Stimulated activated CD4-positive, alpha-beta T cell treated with anti-CD3 and anti-CD28 coated beads, TNF-alpha, amount 100 ng/mL, for 1 hour (primary cell): ENCODE measurements around the gene ECI1.
"Not testable (repeated sequence)": the region's sequence is repeated elsewhere in the genome, so short reads cannot be mapped to it uniquely, and the experiment has no call there.

ENCODE experiments used
- DNase-seq, 3 donors: peaks; one replicate each; pipeline ENCODE4 v3.0.0-alpha.2; 2020; ENCODE audit warnings: low read depth in 3 of 3, low spot score in 1 of 3

The ECI1 gene

GRCh38 chr16:2280461-2280860 is 29.1 kb upstream of the ECI1 start:
- no peak for DNase-seq

- DNase-seq, result no peak
Measured at GRCh38 chr16:2278956-2279800, 27.8 kb upstream of the ECI1 start.

GRCh38 chr16:2278272-2278608 is 26.9 kb upstream of the ECI1 start:
- no peak for DNase-seq

- no peak for DNase-seq
Measured at GRCh38 chr16:2277466-2278271, 26.3 kb upstream of the ECI1 start.

DNA sequence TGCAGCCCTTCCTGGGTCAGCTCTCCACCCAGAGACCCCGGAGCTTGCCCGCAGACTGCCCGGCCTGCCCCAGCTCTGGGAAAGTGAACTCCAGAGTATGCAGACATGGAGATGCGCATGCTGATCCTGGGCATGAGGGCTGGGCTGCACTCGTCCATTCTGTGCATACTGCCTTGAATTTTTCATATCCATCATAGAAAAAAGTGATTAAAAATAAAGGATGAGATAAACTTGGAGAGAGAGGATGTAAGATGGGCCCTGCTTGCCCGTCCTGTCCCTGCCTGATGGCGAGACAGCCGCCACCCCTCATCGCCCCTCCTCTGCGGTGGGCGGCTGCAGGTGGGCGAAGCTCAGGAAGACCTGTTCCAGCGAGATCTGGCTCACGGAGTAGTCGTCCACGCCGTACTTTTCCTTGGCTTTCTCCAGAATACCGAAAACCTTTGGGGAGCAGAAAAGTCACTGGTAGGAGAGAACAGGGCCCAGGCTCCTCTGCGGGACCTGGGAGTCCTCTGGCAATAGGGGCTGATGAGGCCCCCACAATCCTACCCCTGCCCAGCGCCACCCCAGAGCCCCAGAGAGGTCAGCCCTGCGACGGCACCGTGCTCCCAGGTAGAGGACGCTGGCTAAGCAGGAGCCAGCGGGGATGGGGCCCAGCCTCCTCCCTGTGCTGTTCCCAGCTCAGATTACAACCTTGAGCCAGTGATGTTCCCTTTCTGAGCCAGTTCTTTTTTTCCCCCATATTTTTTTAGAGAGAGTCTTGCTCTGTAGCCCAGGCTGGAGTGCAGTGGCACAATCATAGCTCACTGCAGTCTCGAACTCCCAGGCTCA is 25.2 kb upstream of the ECI1 start:
- no peak for DNase-seq

DNA sequence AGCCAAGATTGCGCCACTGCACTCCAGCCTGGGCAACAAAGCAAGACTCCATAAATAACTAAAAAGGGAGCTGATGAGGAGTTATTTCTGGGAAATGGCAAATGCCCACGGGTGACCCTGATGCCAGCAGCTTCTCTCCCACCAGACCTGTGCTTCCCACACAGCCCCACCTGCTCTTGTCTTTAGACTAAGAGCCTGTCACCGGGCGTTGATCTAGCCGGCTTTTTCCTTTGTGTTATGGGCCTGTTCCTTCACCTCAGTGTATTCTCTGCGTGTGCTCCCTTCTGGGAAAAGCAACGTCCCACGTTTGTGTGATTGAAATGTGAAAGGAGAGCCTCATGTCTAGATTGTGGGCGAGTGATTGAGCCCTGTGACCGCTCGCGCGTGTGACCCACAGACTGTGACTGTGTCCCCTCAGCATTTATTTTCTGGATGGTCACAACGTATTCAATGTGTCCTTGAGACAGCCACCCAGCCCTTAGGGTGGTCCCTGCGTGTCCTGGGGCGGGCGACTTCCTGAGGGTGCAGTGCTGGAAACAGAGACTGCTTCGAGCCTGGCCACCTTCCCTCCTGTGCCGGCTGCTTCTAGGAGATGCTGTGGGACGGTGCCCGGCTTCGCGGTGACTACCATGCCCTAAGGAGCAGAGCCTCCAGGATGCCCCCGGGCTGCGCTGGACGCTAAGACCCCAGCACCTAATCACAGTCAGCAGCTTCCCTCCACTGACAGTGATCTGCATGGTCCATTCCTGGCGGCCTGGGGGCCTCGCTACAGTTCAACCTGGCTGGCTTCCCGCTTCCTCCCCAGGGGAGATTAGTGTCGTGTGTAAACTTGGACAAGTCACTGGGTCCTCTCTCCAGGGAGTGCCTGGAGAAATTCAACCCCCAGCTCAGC is 24.3 kb upstream of the ECI1 start:
- DNase-seq, result no peak

DNA sequence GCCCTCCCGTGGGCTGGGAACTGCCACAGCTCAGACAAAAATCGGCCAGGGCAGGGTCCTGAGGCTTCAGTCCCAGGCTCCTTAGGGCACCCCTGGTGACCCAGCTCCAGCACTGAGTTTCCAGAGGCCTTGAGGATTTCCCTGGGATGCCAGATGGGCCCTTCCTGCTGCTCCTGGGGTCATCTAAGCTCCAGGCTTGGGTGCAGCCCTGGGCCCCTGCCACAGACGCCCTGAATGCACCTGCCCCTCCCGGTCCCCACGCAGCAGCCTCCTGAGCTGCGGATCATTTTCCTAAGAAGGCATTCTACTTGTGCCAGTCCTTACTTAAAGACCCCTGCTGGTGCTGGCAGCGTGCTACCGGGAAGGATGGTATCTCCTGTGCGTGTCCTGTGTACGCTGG is 22.5 kb upstream of the ECI1 start:
- DNase-seq, result no peak

DNA sequence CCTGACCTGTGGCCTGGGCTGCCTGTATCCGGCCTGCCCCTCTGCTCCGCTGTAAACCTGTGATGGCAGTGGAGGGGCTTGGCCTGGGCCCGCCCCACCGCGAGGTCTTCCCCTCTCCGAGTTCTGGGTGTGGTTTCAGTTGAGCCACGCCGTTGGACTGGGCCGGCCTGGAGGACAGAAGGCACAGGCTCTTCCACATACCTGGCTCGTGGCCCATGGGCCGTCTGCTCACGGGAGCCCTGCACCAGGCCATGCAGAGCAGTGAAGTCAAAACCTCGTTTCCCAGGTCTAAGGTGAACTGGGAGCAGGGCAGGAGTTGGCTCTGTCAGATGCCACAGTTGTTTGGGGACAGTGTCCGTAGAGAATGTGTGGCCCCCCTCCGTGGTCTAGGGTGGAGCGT is 22.1 kb upstream of the ECI1 start:
- no peak for DNase-seq

GRCh38 chr16:2271848-2272461 is 20.6 kb upstream of the ECI1 start:
- DNase-seq, result no peak

DNA sequence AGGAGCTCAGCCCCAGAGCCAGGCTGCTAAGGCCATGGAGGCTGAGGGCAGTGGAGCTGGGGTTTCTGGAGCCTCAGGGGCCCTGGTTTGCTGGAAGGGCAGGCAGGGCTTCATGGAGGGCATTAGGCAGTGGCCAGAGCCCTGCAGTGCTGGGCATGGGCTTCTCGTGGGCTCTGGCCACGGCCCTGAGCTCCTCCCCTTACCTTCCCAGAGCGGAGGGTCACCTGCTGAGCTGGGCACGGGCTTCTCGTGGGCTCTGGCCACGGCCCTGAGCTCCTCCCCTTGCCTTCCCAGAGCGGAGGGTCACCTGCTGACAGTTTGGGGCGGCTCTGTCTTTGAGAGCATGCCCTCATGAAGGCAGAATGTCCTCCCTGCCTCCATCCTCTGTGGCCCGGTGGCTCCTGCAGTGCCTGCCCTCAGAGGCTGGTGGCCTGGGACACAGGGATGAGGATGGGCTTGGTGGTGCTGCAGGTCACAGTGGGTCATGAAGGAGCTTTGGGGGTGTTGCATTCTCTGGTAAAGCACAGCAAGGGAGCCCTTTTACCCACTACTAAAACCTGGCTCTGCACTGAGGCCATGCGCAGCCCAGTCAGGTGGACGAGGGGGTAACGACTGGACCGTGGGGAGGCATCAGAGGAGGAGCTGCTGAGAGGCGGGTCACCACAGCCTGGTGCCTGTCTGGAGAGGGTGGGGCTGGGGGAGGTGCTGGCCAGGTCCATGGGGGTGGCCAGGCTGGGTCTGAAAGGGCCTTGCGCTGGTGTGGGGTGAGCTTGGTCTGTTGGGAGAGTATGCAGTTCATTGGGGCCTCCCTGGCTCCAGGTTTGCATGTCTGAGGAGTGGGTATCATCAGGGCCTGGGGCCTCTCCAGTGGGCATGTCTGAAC is 19.4 kb upstream of the ECI1 start:
- DNase-seq, result no peak

DNA sequence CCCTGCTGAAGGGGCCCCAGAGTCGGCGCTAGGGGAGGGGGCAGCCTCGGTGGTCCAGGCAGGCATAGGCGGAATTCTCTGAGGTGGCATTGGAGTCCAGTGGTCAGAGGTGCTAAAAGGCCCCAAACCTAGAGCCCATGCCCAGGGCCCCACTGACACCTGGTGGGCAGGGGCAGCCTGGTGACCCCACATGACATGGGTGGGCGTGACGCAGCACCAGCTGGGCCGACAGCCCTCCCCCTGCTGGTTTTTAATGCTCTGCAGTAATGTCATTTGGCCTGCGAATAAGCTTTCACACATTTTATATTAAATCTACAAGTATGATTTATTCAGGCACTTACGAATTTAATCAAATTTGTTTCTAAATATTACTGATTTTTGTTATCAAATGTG is 18.7 kb upstream of the ECI1 start:
- no peak for DNase-seq

- DNase-seq, result peak; percentile 84 to 93 (median 87)
Measured at GRCh38 chr16:2267913-2268666, 16.7 kb upstream of the ECI1 start, which contains the start of gene RNPS1. Gene RNPS1 (minus strand): TSS chr16:2268126. CDS start chr16:2264643, 3,483 bp downstream.

DNA sequence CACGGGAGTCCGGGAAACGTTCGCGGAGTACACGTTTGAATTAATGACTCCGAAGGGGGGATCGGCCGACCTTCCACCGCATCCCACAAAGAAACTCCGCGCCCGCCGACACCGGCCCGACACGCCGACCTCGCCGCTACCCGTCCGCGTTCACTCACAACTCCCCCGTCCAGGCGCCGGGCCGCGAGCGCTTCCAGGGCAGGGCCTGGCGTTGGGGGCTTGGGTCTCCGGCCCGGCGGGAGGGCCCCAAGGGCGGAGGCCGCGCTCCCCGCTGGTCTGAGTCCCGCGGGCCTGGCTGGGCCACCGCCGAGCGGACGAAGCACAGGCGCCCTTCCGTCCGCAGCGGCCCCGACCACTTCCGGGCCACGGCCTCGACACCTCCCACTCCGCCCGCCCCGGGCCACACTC is 16.1 kb upstream of the ECI1 start:
- DNase-seq, result peak in 1 of 3 donors; percentile 19

DNA sequence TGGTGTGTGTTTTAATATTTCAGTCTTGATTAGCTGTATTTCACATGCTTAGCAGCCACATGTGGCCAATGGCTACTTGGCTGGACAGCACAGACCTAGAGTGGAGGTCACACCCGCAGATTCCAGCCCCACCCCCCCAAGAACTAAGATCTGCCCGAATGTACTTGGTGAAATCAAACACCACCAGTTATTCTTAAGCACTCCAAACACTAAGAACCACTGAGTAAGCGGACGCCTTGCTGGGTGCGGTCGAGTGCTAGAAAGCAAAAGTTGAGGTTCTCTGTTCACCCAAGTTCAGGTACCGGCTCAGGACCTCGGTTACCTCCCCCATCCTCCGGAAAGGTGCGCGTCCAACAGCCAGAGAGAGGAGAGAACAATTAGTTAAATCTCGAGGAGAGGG is 15.5 kb upstream of the ECI1 start:
- not testable (repeated sequence) for DNase-seq

GRCh38 chr16:2263026-2263425 is 11.6 kb upstream of the ECI1 start:
- DNase-seq, result not testable (repeated sequence)

DNA sequence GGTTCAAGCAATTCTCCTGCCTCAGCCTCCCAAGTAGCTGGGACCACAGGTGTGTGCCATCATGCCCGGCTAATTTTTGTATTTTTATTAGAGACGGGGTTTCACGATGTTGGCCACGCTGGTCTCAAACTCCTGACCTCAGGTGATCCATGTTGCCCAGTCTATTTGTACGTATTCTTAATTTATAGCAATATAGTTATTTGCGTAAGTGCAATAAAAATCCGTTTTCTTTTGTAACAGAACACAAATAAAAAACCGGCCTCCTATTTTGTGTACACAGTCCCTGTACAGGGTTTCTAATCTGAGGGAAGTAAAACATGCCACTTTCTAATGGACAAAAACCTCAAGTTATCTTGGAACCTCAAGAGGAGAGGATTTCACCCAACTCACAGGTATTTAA is 8.9 kb upstream of the ECI1 start:
- no peak for DNase-seq

DNA sequence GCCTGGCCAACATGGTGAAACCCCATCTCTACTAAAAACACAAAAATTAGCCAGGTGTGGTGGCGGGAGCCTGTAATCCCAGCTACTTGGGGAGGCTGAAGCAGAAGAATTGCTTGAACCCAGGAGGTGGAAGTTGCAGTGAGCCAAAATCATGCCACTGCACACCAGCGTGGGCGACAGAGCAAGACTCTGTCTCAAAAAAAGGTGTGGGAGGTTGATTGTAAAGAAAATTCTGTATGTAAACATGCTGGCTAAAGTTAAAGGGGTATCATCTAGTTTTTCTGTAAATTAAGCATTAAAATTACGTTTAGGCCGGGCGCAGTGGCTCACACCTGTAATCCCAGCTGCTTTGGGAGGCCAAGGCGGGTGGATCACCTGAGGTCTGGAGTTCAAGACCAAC is 7.1 kb upstream of the ECI1 start:
- not testable (repeated sequence) for DNase-seq

DNA sequence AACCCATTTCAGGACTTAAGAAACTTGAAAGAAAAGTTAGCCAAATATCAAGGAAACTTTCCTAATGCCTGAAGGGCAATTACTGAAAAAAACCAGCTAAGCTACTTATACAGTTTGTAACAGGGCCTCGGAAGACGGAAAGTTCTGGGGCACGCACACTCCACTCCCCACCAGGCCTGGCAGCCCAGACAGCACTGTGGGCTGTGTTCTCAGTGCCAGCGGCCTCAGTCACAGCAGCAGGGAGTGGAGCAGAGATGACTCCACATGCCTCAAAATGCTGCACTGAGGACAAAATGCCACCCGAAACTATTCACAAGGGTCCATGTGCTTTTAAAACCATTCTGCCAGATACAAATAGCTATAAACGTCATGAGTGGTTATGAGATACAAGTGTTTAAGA is 6.3 kb upstream of the ECI1 start:
- DNase-seq, result no peak
